GM04504 (cell line): ENCODE data around the gene HPS4.
"Not testable (repeated sequence)": the region's sequence is repeated elsewhere in the genome, so short reads cannot be mapped to it uniquely, and the experiment has no call there.

Experiments
- DNase-seq: peaks from one replicate; pipeline ENCODE4 v3.0.0-alpha.2; 2012; ENCODE audit warnings: low read depth

Gene HPS4

GRCh38 chr22:26409719-26410335, 73.8 kb downstream of the HPS4 start:
- no peak for DNase-seq

- DNase-seq, result not testable (repeated sequence)
These were observed 74.9 kb downstream of the HPS4 start for GRCh38 chr22:26408562-26409220.

GRCh38 chr22:26406118-26406517, 77.5 kb downstream of the HPS4 start:
- DNase-seq, result no peak

- DNase-seq, result no peak
These were observed 78.6 kb downstream of the HPS4 start for GRCh38 chr22:26404851-26405421.

GRCh38 chr22:26401726-26402125, 81.9 kb downstream of the HPS4 start:
- no peak for DNase-seq
